Measurements from ENCODE around the gene FCER1G.
A peak's percentile ranks its signal among the peaks of the same experiment; 100 is the strongest.

FCER1G gene

DNA sequence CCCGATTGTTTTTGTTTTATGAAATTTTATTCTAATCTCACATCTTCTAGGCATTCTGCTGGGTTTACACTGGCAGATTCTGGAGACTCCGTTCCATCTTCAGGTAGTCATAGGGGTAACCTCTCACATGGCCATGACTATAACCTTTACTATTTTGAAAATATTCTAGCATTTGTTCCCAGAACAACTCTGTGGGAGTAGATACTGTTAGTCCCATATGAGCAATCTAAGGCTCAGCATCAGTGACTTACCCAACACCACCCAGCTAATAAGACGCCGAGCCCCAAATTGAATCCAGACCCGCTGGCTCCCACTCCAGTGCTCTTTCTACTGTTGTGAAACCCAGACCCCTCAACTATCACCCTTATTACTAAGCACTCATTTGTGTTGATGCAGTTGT, 26.1 kb upstream of the FCER1G start:
- no peak for DNase-seq

DNA sequence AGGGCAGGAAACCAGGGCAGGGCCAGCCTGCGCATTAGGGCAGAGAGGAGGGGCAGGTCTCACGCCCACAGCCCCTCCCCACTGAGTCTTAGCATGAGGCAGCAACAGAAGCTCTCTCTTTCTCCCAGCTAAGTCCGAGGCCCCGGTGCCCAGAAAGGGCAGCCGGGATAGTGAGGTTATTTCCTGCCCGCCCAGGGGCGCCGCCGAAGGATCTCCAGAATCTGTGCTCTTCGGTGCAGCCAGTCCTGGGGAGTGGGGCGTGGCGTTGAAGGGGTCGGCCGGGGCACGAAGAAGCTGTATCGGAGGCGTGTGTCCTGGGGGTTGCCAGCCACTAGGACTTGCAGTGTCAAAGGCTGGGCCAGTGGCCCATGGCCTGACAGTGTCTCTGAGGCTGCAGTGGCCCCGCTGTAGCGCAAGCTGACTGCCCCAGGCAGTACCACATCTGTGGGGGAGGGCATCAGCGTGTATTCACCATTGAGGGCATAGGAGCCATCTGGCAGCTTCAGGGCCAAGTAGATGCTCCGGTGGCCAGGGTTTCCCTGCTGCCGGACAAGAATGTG, 24.1 kb upstream of the FCER1G start:
- DNase-seq, result no peak

DNA sequence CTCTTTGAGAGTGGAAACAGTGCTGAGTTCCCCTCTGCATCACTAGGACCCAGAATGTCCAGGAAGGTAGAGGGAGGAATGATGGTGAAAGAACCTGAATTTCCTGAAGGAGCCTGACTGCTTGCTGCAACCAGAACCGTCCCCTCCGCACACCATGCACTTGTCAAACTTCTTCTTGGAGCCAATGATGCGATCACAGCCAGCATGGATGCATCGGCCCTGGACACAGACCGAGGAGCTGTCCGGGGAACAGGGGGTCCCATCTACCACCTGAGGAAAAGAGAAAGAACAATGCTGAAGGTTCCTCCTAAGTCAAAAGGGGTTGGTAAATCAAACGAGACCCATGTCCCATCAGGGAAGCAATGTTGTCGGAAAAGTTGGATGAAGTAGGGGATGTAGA, 23.1 kb upstream of the FCER1G start:
- no peak for DNase-seq

DNA sequence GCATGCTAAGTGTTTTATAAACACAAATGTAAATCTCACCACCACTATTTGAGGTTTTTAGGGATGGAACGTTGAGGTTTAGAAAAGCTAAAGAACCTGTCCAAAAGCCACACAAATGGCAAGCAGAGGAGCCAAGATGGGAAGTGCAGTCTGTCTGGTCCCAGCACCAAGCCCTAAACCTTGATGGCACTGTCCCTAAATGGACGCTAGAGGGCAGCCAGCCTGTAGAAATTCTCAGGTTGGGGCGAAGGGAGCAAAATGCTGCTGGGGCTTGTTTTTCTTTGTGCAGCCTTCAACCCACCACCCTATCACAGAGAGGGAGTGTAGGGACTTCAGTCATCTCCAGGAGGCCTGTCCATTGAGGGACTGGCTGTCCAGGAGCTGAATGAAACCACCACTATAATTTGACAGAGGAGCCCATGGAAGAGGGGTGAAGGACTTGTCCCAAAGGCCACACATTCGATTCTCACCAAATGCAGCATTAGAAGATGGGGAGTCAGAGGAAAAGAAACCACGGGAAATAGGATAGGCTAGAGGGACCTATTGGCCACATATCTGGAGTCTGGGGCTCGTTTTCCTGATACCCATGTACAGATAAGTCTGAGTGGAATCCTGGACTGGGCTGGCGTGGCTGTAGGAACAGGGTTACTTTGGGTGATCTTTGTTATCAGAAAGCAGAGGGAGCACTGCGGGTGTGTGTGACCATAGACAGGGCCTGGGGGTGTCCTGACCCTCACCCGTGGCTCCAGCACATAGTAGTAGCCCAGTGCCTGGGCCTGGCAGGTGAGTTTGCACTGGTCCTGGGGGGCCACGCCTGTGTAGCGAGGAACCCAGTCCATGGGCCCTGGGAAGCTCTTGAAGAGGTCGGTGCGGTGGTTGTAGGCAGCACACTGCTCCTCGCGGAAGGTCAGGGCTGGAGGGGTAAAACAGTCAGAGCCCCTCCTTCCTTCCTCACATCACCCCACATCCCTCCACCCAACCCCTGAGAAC, 22.3 kb upstream of the FCER1G start:
- DNase-seq, result peak; percentile 59

DNA sequence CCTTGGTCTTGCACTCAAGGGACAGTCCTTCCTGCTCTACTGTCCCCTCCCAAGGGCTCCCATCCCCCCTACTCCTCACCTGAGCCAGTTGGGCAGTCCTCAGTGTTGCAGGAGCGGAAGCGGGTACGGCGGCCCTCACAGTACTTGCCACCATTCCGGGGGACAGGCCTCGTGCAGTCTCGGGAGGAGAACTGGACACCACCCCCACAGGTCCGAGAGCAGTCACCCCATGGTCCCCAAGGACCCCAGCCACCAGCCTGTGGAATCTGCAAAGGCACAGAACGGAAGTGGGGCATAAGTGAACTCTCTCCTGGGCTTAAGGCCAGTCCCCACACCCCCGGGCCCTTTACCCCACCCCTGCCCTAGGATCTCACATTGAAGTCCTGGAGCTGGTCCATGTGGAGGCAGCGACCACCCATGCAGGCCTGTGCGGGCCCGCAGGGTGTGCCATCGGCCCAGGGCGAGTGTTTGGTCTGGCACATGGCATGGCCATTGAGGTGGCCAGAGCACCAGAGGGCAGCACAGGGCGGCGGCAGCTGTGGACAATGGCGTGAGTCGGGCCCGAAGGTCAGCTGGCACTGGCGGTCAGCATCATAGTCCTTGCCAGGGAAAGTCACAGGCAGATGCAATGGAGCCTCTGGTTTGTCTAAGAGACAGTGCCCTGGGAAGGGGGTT, 21.4 kb upstream of the FCER1G start:
- no peak for DNase-seq

DNA sequence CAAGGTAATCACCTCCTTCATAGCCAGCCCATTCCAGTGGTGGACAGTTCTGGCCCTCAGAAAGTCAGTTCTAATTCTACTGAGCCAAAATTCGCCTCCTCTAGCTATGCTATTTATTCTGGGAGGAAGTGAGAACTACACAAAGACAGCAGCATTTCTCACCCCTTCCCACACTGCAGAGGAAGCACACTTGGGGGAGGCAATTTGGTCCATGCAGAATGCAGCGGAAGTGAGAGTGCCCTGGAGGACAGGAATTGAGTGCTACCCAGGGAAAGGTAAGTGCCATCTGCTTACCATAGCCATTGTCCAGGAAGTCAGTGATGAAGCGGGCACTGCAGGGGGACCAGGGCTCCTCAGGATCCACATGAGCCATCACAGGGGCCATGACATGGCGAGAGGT, 19.9 kb upstream of the FCER1G start:
- DNase-seq, result no peak

DNA sequence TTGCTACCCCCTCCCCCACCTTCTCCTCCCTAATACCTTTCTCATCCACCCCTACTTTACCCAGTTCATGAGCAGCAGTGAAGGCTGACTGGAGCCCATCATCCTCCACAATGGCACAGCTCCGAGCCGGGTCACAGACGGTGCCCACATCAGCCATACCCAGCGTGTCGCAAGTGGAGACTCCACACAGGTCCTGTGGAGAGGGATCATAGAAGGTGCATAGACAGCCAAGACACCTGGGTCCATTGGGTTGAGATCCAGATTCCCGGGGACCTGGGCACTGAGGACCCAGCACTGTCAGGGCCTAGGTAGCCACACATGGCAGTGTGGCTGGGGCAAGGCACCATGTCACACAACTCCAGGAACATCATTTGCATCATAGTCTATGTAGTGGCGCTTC, 19.0 kb upstream of the FCER1G start:
- no peak for DNase-seq

DNA sequence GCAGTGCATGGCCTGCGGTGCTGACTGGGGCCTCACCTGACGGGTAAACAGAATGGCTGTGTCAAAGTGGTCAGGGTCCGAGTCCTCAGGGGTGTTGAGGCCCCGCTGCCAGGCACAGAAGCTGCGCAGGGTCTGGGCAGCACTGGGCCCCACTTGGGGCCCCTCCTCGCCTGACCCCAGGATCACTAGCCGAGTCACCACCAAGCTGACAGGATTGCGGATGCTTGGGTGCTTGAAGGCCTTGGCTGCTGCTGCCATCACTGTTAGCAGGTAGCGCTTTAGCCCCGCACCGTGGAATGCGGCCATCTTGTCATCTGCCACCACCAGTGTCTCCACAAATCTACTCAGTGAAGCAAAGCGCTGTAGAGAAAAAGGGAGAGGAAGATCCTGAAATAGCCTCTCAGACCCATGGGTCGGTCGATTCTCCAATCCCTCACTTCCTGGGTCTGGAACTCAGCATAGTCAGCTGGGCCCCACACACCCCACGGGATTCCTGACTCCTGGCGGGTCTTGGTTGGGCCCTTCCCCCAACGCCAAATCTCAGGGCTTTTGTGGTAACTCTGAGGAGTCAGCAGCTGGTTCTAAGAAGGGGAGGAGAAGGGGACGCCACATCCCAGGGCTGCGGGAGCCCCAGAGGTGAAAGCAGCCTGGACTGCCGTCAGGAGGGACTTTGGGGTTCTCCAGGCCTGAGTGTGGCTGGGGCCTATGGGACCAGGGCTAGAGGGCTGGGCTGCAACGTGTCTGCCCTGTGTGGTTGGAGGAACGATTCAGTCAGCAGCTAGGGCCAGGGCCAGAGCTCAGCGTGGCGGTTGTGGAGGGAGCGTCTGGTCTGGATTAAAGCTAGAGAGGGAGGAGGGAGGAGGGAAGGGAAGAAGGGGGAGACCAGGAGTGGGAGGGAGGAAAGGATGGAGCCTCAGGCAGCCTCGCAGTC, 18.3 kb upstream of the FCER1G start:
- DNase-seq, result no peak

DNA sequence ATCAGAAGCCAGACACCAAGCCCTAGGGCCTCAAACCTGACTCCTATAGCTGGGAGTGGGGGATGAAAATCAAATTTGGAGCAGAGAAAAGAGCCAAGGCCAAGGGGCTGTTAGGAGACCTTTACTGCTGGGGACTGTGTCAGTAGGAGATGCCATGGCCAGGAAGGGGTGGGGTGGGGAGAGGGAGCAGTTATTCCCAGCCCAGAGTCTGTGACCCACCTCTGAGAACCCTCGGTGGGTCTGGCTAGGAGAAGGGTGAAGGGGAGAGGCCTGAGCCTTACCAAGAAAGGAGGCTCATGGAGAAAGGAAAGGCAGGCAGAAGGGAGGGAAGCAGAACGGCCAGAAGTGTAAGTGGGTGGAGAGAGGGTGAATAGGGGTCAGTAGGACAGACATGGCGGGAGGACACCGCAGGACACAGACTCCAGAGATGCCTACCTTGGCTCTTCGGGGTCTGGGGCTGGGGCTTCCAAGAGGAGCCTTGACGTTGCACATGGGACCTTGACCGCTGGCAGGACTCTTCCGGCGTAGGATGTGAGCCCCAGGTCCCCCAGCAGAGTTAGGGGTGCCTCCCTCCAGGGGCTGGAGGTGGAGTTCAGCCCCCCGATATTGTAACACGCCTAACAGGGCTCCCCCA, 17.4 kb upstream of the FCER1G start:
- no peak for DNase-seq

DNA sequence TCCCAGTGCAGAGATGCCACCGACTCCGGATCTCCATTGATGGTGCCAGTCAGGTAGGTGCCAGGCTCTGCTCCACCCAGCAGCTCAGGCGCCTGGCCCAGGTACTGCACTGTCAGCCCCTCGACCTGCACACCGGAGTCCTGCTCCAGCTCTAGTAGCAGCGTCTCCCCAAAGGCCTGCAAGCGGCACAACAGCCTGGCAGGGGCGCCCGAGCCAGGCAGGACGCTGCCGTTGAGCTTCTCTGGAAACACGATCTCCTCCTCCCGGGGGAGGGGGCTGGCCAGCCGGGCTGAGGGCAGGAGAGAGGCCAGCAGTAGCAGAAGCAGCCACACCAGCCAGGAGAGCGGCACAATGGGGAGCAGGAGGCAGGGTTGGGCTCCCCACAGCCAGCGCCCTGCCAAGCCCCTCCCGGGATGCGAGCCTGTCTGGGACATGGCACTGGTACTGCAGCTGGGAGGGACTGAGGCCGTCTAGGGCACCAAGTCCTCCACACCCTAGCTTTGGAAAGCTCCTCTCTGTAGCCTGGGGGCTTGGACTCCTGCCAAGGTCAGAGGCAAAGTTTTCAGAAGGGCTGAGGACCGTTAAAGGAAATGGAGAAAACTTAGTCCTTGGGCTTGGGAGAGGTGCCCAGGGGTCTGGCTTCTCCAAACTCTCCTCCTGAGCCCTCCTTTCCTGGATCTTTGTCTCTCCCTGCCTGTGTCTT, 16.8 kb upstream of the FCER1G start:
- no peak for DNase-seq

DNA sequence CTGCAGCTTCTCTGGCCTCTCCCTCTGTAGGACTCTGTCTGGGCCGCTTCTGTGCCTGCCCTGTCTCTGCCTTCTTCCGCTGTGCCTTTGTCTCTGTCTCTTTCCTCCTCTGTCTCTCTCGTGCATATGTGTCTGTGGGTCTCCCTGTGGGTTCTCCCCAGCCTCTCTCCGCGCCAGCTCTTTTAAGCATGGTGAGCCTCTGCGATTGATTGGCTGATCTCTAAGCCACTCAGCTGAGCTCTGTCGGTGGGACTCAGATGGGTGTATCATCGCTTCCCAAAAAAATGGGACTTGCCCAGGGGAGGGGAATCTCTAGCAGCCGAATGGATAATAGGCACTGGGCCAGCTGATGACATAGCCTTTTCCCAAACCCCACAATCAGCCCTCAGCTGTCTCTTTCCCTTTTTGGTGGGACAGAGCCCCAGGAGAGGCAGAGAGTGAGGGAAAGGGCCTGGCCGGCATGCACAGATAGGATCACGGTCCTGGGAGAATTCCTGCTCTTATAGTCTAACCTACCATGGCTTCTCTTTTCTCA, 16.1 kb upstream of the FCER1G start, which contains the start of gene ADAMTS4:
Gene ADAMTS4, minus strand, starts transcription at position 158 of the 535 bp plus-strand sequence. CDS start 427 bp downstream, outside the sequence.
- DNase-seq, result no peak

DNA sequence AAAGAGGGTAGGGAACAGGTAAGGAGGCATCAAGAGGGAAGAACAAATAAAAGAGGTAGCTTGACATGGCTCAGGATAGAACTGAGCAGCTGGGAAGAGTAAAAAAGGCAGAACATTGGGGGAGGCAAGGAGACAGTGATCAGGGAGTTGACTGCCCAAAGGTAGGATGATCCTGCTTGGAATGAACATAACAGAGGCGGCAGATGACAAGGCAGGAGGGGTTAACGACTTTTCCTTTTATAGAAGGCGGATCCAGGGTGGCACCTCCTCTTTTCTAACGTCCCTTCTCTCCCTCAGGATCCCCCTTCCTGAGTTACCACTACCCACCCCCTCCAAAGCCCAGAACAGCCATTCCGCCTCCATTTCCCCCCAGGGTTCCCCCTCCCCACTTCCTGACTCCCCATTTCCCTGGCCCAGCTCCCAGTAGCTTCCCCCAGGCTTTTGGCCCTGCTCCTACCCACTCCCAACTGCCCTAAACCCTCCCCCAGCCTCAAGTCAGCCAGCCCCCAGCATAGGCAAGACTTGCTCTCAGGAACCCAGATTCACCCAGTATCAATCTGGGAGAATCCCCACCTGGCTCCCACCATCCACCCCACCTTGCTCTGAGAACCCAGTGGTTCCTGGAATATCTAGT, 15.5 kb upstream of the FCER1G start:
- DNase-seq, result no peak

DNA sequence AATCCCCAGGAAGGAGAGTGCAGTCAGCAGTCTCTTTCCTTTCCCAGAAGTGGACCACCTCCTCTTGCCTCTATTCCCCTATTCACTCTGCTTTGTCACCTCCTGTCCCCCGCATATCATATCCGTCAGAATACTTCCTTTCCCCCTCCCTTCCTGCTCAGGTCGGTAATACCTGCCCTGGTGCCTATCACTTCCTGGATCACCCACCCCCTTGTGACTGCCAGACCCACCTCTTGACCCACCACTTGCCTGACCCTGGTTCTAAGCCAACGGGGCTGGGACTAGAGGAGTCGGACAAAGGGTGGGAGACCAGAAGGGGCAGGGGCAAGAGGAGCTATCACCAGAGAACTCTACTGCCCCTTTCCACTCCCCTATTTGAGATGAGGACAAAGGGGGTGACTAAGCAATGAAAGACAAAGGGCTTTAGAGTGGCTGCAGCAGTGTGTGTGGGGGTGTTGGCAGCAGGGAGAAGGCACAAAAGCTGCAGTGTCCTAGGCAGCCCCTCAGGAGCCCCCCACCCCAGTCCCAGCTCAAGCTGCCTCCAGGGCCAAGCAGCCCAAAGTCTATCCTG, 14.6 kb upstream of the FCER1G start:
- no peak for DNase-seq

DNA sequence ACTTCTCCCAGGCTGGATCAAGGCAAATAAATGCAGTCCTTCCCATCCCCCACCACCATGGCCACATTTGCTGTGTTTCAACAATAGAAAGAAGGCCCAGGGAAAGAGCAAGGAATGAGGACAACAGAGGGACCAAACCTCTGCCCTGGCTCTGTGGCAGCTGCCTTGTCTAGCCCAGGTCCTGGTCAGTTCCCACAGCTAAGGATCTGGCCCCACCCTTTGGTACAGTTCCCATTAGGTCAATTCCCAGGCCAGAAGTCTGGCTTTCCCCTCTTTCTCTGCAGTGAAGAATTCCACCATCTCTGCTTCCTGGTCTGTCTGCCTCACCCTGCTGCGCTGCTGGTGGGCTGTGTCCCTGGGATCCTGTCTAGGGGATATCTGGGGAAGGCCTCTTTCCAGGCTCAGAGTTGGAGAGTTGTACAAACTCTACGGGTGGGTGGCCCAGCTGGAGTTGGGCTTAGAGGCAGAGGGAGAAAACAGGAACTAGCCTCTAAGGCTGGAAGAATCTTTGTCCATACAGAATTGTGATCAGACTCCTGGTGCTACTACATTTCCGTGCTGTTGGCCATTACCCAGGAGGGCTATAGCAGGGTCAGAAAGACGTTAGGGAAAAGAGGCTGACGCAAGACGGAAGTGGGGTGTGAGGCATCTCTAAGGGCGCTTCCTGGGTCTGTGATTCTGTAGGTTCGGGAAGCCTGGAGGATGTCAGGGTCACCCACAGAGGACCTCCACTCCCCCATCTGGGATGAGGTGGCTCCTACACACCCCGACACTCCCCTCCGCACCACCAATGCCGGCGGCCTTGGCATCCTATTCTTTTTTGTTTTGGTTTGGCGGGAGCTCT, 13.9 kb upstream of the FCER1G start:
- no peak for DNase-seq

DNA sequence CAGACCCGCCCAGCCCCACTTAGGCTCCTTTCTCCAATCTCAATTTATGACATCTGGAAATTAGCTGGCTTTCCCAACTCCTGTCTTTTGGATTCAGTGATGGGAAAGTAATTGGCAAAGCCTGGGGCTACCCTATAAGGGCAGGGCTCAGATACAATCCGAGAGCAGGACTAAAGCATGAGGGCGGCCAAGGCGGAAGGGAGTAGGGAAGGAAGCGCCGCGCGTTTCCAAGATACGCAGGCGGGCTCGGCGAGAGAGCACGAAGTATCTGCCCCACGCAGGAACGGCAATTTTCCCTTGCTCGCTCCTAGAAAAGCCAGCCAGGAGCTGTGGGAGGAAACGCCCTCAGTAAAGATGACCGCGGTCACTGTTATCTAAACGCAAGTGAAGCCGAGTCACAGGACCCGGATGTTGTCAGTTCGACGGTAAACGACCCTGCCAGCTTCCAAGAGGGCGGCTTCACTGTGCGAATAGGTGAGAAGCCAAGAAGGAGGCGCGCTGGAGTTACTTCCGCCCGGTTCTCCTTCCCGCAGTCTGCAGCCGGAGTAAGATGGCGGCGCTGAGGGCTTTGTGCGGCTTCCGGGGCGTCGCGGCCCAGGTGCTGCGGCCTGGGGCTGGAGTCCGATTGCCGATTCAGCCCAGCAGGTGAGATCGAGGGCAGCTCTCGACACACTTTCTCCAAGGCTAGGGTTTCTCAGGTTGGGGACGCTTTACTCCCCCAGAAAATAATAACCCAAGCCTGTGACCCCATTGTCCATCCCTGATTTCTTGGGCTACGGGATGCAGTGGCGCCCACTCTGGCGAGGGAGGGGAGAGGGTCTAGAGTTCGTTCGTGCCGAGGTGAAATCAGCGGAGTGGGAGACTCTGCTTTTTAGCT, 13.0 kb upstream of the FCER1G start, which contains the start of gene NDUFS2:
Gene NDUFS2, plus strand, starts transcription at position 532 of the 877 bp plus-strand sequence. Its CDS starts 19 bp downstream, at position 551.
- peak; percentile 99 for DNase-seq

DNA sequence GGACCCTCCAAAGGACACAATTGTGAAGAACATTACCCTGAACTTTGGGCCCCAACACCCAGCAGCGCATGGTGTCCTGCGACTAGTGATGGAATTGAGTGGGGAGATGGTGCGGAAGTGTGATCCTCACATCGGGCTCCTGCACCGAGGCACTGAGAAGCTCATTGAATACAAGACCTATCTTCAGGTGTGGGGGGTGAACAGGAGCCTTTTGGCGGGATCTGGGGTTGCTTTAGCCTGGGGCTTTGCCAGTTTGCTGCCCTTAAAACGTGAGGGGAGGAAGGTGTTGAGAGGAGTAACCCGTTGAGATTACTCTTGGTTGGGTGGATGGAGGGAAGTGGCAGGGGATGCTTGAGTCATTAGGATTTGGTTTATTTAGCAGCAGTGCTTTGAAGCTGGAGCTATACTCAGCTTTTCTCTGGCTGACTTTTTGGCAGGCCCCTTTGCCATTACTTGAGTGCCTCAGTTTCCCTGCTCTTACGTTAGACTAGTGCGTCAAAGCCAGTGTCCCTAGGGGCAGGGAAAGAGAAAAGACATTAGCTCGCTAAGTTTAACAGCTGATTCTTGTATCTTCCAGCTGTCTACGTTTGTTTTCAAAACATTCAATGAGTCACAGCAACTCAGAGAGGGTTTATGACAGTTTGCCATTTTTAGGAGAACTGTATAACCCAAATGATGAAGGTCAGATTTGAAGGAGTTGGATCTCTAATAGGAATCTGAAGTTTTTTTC, 8.5 kb upstream of the FCER1G start:
- no peak for DNase-seq

DNA sequence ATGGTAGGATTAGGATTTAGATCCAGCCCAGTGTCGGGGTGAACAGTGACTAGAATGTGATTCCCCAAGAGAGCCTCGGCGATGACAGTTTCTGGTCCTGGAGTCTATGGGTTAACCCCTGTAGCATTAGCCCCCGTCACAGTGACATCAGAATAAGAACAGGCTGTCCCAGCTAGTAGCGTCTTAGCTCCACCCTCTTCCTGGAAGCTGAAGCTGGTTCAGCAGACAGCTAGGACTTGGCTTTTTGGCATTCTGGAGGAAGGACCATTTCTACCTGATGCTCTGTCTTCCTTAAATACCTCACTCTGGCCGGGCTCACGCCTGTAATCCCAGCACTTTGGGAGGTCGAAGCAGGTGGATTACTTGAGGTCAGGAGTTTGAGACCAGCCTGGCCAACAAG, 7.9 kb upstream of the FCER1G start:
- DNase-seq, result no peak
